ENCODE results near the gene SNAI1.
"Not testable (repeated sequence)": the region's sequence is repeated elsewhere in the genome, so short reads cannot be mapped to it uniquely, and the experiment has no call there.

Gene SNAI1

GRCh38 chr20:49982346-49983122, at the start of gene SNAI1:
SNAI1 (plus strand) TSS chr20:49982980; CDS start chr20:49983060, 80 bp downstream.
- peak; percentile 87 for DNase-seq

- DNase-seq, result no peak
These were observed 47.0 kb upstream of the SNAI1 start for GRCh38 chr20:49935746-49936152.

- DNase-seq, result peak; percentile 88
These were observed 46.4 kb upstream of the SNAI1 start, which contains the start of gene RNF114 for GRCh38 chr20:49936153-49937026. RNF114 (plus strand) TSS chr20:49936397; CDS start chr20:49936413, 16 bp downstream.

- no peak for DNase-seq
These were observed 45.5 kb upstream of the SNAI1 start for GRCh38 chr20:49937027-49937929.

GRCh38 chr20:49938173-49939163, 44.3 kb upstream of the SNAI1 start:
- DNase-seq, result no peak

GRCh38 chr20:49941456-49941855, 41.3 kb upstream of the SNAI1 start:
- DNase-seq, result no peak

- no peak for DNase-seq
These were observed 40.5 kb upstream of the SNAI1 start for GRCh38 chr20:49942303-49942702.

- DNase-seq, result no peak
These were observed 39.8 kb upstream of the SNAI1 start for GRCh38 chr20:49942942-49943341.

- no peak for DNase-seq
These were observed 37.5 kb upstream of the SNAI1 start for GRCh38 chr20:49945306-49945700.

- no peak for DNase-seq
These were observed 36.9 kb upstream of the SNAI1 start for GRCh38 chr20:49945701-49946477.

GRCh38 chr20:49948178-49948577, 34.6 kb upstream of the SNAI1 start:
- no peak for DNase-seq

GRCh38 chr20:49948809-49949507, 33.8 kb upstream of the SNAI1 start:
- no peak for DNase-seq

GRCh38 chr20:49951151-49951550, 31.6 kb upstream of the SNAI1 start:
- no peak for DNase-seq

- no peak for DNase-seq
These were observed 27.6 kb upstream of the SNAI1 start for GRCh38 chr20:49955167-49955566.

GRCh38 chr20:49955830-49956396, 26.9 kb upstream of the SNAI1 start:
- not testable (repeated sequence) for DNase-seq

GRCh38 chr20:49956689-49957088, 26.1 kb upstream of the SNAI1 start:
- no peak for DNase-seq

- not testable (repeated sequence) for DNase-seq
These were observed 25.5 kb upstream of the SNAI1 start for GRCh38 chr20:49957089-49957938.

GRCh38 chr20:49961413-49961812, 21.4 kb upstream of the SNAI1 start:
- no peak for DNase-seq

All from NCI-H510A treated with DMSO at 0.1 percent for 48 hours (cell line).